KMS-11 (cell line): ENCODE data around the gene LRRC40.

Source experiments
- H2AFZ ChIP-seq: fragments of 200-600 bp; sonication (generic); 2 replicates; pipeline ENCODE4 v1.6.1; 2016; ENCODE audit warnings: antibody characterized with exemption, mixed run types, low read depth
- H3K27ac ChIP-seq: fragments of 200-600 bp; sonication (generic); 2 replicates; pipeline ENCODE4 v1.6.1; 2016; ENCODE audit warnings: mild to moderate bottlenecking, mixed run types
- H3K27me3 ChIP-seq: fragments of 200-600 bp; sonication (generic); 2 replicates; pipeline ENCODE4 v1.6.1; 2017; ENCODE audit warnings: mild to moderate bottlenecking, low read depth, mixed run types, moderate library complexity; ENCODE audit not compliant: insufficient read depth
- H3K36me3 ChIP-seq: fragments of 200-600 bp; sonication (generic); 2 replicates; pipeline ENCODE4 v1.6.1; 2017; ENCODE audit warnings: mild to moderate bottlenecking, mixed run types; ENCODE audit not compliant: insufficient read depth
- H3K4me1 ChIP-seq: fragments of 200-600 bp; sonication (generic); 2 replicates; pipeline ENCODE4 v1.6.1; 2016; ENCODE audit warnings: mild to moderate bottlenecking, low read depth, mixed run types; ENCODE audit not compliant: poor library complexity, severe bottlenecking
- H3K4me2 ChIP-seq: fragments of 200-600 bp; sonication (generic); 2 replicates; pipeline ENCODE4 v1.7.0; 2016; ENCODE audit warnings: mild to moderate bottlenecking, mixed run types
- H3K4me3 ChIP-seq: fragments of 200-600 bp; sonication (generic); IDR thresholded peaks from 2 replicates; pipeline ENCODE4 v1.6.1; 2017; ENCODE audit warnings: low read depth, low read length, mixed read lengths; ENCODE audit not compliant: insufficient read depth
- H3K79me2 ChIP-seq: fragments of 200-600 bp; sonication (generic); 2 replicates; pipeline ENCODE4 v1.6.1; 2016; ENCODE audit warnings: low read depth, mixed run types; ENCODE audit not compliant: insufficient read depth
- H3K9ac ChIP-seq: fragments of 200-600 bp; sonication (generic); 2 replicates; pipeline ENCODE4 v1.6.1; 2016; ENCODE audit warnings: mild to moderate bottlenecking, mixed run types
- H4K20me1 ChIP-seq: fragments of 200-600 bp; sonication (generic); 2 replicates; pipeline ENCODE4 v1.6.1; 2016; ENCODE audit warnings: mild to moderate bottlenecking, mixed run types; ENCODE audit not compliant: insufficient read depth
- TF ChIP-seq, protein P1 (sequence below): fragments of 200-600 bp; sonication (generic); conservative IDR thresholded peaks from 2 replicates; pipeline ENCODE4 v1.6.1; 2017; ENCODE audit warnings: low read depth, mild to moderate bottlenecking, antibody characterized with exemption, low read length, moderate library complexity, mixed read lengths

LRRC40 gene

DNA sequence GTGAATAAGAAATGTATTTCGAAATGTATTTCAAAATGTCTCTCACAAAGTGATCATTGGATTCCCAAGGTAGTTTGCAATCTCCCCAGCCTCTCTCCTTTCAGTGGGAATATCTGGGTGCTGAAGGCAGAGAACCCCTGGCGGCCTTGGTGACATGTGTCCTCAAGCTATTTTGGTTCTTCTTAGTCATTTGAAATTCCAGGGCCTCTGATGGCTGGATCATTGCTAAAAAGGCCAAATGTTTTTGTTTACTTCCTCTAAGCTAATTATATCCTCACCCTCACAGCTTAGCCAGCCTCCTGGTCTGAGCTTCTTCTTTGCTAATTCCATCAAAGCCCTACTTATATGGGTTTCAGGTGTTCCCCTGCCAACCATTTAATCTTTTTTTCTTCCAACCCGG, 71.2 kb downstream of the LRRC40 start:
- Histone ChIP-seq H3K4me2 (no peak overlapping the region), H3K4me3 (no peak overlapping the region), H2AFZ (no peak overlapping the region), H3K9ac (no peak overlapping the region), H3K27me3 (no peaks in the 10 kb centered on the region), H3K27ac (no peak overlapping the region), H3K4me1 (no peaks in the 10 kb centered on the region), H3K36me3 (no peaks in the 10 kb centered on the region), H3K79me2 (no peaks in the 10 kb centered on the region), H4K20me1 (no peaks in the 10 kb centered on the region)
- TF ChIP-seq, protein P1, sequence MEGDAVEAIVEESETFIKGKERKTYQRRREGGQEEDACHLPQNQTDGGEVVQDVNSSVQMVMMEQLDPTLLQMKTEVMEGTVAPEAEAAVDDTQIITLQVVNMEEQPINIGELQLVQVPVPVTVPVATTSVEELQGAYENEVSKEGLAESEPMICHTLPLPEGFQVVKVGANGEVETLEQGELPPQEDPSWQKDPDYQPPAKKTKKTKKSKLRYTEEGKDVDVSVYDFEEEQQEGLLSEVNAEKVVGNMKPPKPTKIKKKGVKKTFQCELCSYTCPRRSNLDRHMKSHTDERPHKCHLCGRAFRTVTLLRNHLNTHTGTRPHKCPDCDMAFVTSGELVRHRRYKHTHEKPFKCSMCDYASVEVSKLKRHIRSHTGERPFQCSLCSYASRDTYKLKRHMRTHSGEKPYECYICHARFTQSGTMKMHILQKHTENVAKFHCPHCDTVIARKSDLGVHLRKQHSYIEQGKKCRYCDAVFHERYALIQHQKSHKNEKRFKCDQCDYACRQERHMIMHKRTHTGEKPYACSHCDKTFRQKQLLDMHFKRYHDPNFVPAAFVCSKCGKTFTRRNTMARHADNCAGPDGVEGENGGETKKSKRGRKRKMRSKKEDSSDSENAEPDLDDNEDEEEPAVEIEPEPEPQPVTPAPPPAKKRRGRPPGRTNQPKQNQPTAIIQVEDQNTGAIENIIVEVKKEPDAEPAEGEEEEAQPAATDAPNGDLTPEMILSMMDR = no peak

DNA sequence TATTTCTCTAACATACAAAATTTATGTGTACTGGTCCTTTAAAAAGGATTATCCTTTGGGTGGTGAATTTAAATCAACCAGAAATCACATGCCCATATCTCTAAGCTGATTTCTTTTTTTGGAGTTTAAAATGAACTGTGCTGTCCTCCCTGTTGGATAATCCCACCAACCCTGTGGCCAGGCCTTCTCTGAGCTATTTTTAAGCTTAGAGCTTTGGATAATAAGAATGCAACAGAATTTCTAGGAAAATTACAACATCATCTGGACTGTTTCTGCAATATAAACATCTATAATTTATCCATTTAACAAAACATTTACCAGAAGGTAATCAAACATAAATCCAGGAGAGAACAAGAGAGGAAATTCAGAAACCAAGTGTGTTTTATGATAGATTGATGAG, 88.3 kb downstream of the LRRC40 start:
- TF ChIP-seq, protein P1 = no peak
- Histone ChIP-seq H3K4me1 (no peaks in the 10 kb centered on the region), H3K4me3 (no peak overlapping the region), H2AFZ (no peak overlapping the region), H3K9ac (no peak overlapping the region), H3K27ac (no peak overlapping the region), H4K20me1 (no peaks in the 10 kb centered on the region), H3K27me3 (no peaks in the 10 kb centered on the region), H3K4me2 (no peak overlapping the region), H3K36me3 (no peaks in the 10 kb centered on the region), H3K79me2 (no peaks in the 10 kb centered on the region)

GRCh38 chr1:70115315-70115714, 90.1 kb downstream of the LRRC40 start:
- Histone ChIP-seq H3K4me3 (no peak overlapping the region), H4K20me1 (no peaks in the 10 kb centered on the region), H3K9ac (no peak overlapping the region), H3K27me3 (no peaks in the 10 kb centered on the region), H3K4me2 (no peak overlapping the region), H3K79me2 (no peaks in the 10 kb centered on the region), H3K27ac (no peak overlapping the region), H3K36me3 (no peaks in the 10 kb centered on the region), H3K4me1 (no peaks in the 10 kb centered on the region), H2AFZ (no peak overlapping the region)
- TF ChIP-seq, protein P1 = no peak

GRCh38 chr1:70112838-70113237, 92.5 kb downstream of the LRRC40 start:
- no peaks in the 10 kb centered on the region for H3K27me3 ChIP-seq
- no peaks in the 10 kb centered on the region for H3K79me2 ChIP-seq
- no peaks in the 10 kb centered on the region for H3K36me3 ChIP-seq
- H3K27ac ChIP-seq = no peak overlapping the region
- no peak overlapping the region for H2AFZ ChIP-seq
- no peak overlapping the region for H3K9ac ChIP-seq
- no peak overlapping the region for H3K4me3 ChIP-seq
- H4K20me1 ChIP-seq = no peaks in the 10 kb centered on the region
- no peak overlapping the region for H3K4me2 ChIP-seq
- TF ChIP-seq, protein P1 = no peak
- H3K4me1 ChIP-seq = no peaks in the 10 kb centered on the region
